IgD-negative memory B cell (primary cell): ENCODE measurements around the gene CTNNA3. TPM values are rescaled to one million over a fixed set of nuclear protein-coding genes. Genes with fewer than 3 reads are reported as not detected.

Experiments
- H3K27ac Mint-ChIP-seq, 3 donors: one replicate each; pipeline ENCODE4 v1.8.0; 2020 to 2022; ENCODE audit warnings: mild to moderate bottlenecking in 3 of 3, mixed read lengths in 3 of 3, moderate library complexity in 1 of 3
- H3K27me3 Mint-ChIP-seq: one replicate; pipeline ENCODE4 v1.8.0; 2021; ENCODE audit warnings: mixed read lengths
- H3K36me3 Mint-ChIP-seq: one replicate; pipeline ENCODE4 v1.8.0; 2020; ENCODE audit warnings: mild to moderate bottlenecking, mixed read lengths
- H3K4me1 Mint-ChIP-seq, 3 donors: one replicate each; pipeline ENCODE4 v1.8.0; 2020 to 2022; ENCODE audit warnings: mixed read lengths in 3 of 3, mild to moderate bottlenecking in 1 of 3
- H3K4me3 Mint-ChIP-seq, 4 donors: one replicate each; pipeline ENCODE4 v1.8.0; 2020 to 2022; ENCODE audit warnings: mild to moderate bottlenecking in 4 of 4, mixed read lengths in 4 of 4, moderate library complexity in 3 of 4
- H3K9me3 Mint-ChIP-seq, 3 donors: one replicate each; pipeline ENCODE4 v1.8.0; 2020 to 2021; ENCODE audit warnings: mixed read lengths in 3 of 3, mild to moderate bottlenecking in 1 of 3
- polyA plus RNA-seq: library from polyadenylated mRNA; unstranded; fragments of 300-500 nt; fragmentation: Illumina TruSeq; gene quantifications from one replicate; pipeline ENCODE4 v1.2.3, GENCODE V29; 2021

Gene CTNNA3
- polyA plus RNA-seq, 1 donor from 2014 or later = 1.0 TPM

- no peak overlapping the region for H3K27ac Mint-ChIP-seq
- no peaks in the 10 kb centered on the region for H3K27me3 Mint-ChIP-seq
- H3K4me1 Mint-ChIP-seq = no peaks in the 10 kb centered on the region
- no peaks in the 10 kb centered on the region for H3K36me3 Mint-ChIP-seq
- peaks cover 0 to 3% (median 2%) of the 10 kb centered on the region in 3 donors for H3K9me3 Mint-ChIP-seq
- no peak overlapping the region for H3K4me3 Mint-ChIP-seq
These were observed 858.7 kb downstream of the CTNNA3 start for GRCh38 chr10:66837335-66837734.

DNA sequence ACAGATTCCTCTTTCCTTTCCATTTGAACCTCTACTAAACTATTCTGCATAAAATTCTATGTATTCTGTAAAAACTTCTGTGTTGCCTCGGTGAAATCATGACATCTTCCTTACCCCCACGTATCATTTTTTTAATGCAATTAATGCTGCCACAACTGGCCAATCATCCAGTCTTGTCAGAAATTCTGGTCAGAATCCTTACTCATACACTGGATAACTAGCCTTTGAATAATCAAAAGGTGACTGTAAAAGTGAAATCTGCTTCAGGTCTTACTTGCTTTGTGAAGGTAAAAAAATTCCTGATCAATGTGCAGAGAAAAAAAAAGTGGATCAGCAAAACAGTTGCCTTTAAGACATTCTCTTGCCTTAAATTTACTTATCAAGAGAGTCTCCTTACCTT is 859.2 kb downstream of the CTNNA3 start:
- Mint-ChIP-seq H3K4me1 (no peaks in the 10 kb centered on the region), H3K27me3 (no peaks in the 10 kb centered on the region), H3K9me3 (peaks cover 0 to 3% (median 0%) of the 10 kb centered on the region in 3 donors), H3K27ac (no peak overlapping the region), H3K4me3 (no peak overlapping the region), H3K36me3 (no peaks in the 10 kb centered on the region)

DNA sequence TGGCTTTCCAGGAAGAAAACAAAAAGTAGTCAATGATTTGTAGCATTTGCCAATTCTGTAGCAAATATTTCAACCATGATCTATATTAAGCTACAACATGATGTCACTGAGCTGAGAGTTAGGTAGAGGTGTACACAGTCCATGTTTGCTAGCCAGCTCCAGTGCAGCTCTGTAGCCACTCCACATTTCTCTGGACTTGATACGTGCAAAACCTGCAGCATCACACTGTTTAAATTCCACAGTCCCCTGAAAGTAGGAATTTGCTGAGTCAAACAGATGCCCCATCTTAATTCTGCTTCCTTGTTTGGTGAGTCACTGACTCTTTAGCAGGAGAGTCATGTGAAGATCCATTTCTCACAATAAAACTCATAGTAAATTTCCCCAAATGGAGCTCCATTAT is 859.9 kb downstream of the CTNNA3 start:
- H3K9me3 Mint-ChIP-seq = peaks cover 0 to 7% (median 1%) of the 10 kb centered on the region in 3 donors
- no peak overlapping the region for H3K27ac Mint-ChIP-seq
- peaks cover 4% of the 10 kb centered on the region for H3K36me3 Mint-ChIP-seq
- H3K27me3 Mint-ChIP-seq = no peaks in the 10 kb centered on the region
- H3K4me3 Mint-ChIP-seq = no peak overlapping the region
- peaks cover 0 to 4% (median 0%) of the 10 kb centered on the region in 3 donors for H3K4me1 Mint-ChIP-seq

DNA sequence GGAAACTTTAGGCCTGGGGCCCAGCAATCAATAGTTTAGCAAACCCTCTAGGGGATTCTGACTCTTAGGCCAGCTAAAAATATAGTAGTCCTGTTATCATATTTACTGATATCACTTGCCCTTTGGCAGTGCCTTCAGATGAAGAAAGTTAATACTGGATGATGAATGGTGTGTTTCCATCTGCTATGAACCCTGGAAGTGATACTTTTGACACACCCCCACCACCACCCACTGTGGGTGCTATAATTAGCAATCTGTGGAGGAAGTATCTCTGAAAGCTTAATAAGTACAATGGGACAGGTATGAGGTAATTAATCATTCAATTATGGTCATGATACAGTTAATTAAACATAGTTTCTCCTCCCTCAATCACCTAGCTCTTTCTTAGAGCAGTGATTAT is 860.6 kb downstream of the CTNNA3 start:
- peaks cover 4% of the 10 kb centered on the region for H3K36me3 Mint-ChIP-seq
- H3K27ac Mint-ChIP-seq = no peak overlapping the region
- peaks cover 0 to 10% (median 1%) of the 10 kb centered on the region in 3 donors for H3K9me3 Mint-ChIP-seq
- no peaks in the 10 kb centered on the region for H3K27me3 Mint-ChIP-seq
- peaks cover 0 to 7% (median 0%) of the 10 kb centered on the region in 3 donors for H3K4me1 Mint-ChIP-seq
- H3K4me3 Mint-ChIP-seq = no peak overlapping the region

- Mint-ChIP-seq H3K27me3 (no peaks in the 10 kb centered on the region), H3K4me3 (no peak overlapping the region), H3K36me3 (peaks cover 4% of the 10 kb centered on the region), H3K4me1 (peaks cover 0 to 7% (median 0%) of the 10 kb centered on the region in 3 donors), H3K27ac (no peak overlapping the region), H3K9me3 (peaks cover 0 to 10% (median 1%) of the 10 kb centered on the region in 3 donors)
These were observed 861.2 kb downstream of the CTNNA3 start for GRCh38 chr10:66834802-66835201.

- H3K4me3 Mint-ChIP-seq = no peak overlapping the region
- H3K36me3 Mint-ChIP-seq = peaks cover 4% of the 10 kb centered on the region
- H3K4me1 Mint-ChIP-seq = peaks cover 0 to 7% (median 0%) of the 10 kb centered on the region in 3 donors
- no peak overlapping the region for H3K27ac Mint-ChIP-seq
- H3K9me3 Mint-ChIP-seq = peaks cover 0 to 10% (median 1%) of the 10 kb centered on the region in 3 donors
- H3K27me3 Mint-ChIP-seq = no peaks in the 10 kb centered on the region
These were observed 862.1 kb downstream of the CTNNA3 start for GRCh38 chr10:66833861-66834260.

- H3K4me1 Mint-ChIP-seq = peaks cover 0 to 7% (median 0%) of the 10 kb centered on the region in 3 donors
- no peak overlapping the region for H3K27ac Mint-ChIP-seq
- no peaks in the 10 kb centered on the region for H3K27me3 Mint-ChIP-seq
- H3K4me3 Mint-ChIP-seq = no peak overlapping the region
- H3K9me3 Mint-ChIP-seq = peaks cover 0 to 10% (median 1%) of the 10 kb centered on the region in 3 donors
- H3K36me3 Mint-ChIP-seq = peaks cover 4% of the 10 kb centered on the region
These were observed 863.1 kb downstream of the CTNNA3 start for GRCh38 chr10:66832781-66833422.

DNA sequence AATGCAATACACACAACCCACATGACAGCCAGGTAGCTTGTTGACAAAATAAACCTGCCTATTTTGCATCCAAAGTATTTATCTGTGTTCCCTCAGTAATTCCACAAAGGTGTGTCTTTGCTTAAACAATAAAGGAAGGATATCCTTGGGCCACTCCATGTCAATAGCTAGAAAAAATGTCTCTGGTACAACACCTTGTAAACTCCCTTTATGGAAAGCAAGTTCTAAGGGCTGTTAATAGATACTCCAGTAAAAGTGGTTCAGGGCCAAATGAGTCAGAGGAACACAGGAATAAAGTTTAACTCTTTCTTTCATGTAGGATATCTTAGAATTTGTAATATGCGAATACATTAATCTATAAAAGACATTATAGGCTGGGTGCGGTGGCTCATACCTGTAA is 867.0 kb downstream of the CTNNA3 start:
- Mint-ChIP-seq H3K4me3 (no peak overlapping the region), H3K4me1 (peaks cover 0 to 9% (median 0%) of the 10 kb centered on the region in 3 donors), H3K36me3 (peaks cover 4% of the 10 kb centered on the region), H3K9me3 (peaks cover 1 to 10% (median 3%) of the 10 kb centered on the region in 3 donors), H3K27me3 (no peaks in the 10 kb centered on the region), H3K27ac (no peak overlapping the region)

DNA sequence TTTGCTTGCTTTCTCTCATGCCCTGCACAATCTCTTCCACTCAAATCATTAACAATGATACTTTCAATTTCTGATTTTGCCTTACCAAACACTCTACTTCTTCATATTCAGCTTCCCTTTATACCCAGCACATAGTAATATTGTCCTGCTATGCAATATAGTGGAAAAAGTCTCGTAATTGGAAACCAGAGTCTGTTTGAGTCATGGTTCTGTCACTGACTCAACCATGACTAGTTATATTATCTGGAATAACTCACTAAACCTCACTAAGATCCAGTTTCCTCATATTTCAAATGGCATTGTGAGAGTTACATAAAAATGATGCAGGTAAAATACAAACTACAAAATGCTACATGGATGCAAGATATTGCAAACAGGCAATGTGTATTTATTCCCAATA is 868.6 kb downstream of the CTNNA3 start:
- Mint-ChIP-seq H3K27me3 (no peaks in the 10 kb centered on the region), H3K9me3 (peaks cover 1 to 7% (median 3%) of the 10 kb centered on the region in 3 donors), H3K4me1 (peaks cover 0 to 9% (median 0%) of the 10 kb centered on the region in 3 donors), H3K4me3 (no peak overlapping the region), H3K36me3 (peaks cover 4% of the 10 kb centered on the region), H3K27ac (no peak overlapping the region)

DNA sequence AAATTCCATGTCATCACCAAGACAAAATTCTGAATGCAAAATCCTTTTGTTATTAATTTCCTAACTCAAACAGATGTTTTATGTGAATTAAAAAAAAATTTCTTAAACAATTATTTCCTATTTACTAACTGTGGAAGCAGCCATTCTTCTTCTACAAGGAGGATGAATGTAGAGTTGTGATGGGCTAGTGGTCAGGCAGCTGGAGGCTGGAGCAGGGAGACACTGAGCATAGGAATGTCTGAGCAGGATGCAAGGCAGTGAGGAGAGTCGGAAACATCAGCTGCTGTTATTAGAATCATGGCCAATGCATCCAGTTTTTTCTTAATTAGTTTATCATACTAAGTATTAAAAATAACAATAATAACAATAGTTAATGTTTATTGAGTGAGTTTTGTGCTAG is 872.7 kb downstream of the CTNNA3 start:
- H3K4me1 Mint-ChIP-seq = peaks cover 0 to 2% (median 0%) of the 10 kb centered on the region in 3 donors
- H3K9me3 Mint-ChIP-seq = peaks cover 0 to 3% (median 0%) of the 10 kb centered on the region in 3 donors
- H3K27me3 Mint-ChIP-seq = no peaks in the 10 kb centered on the region
- H3K4me3 Mint-ChIP-seq = no peak overlapping the region
- H3K36me3 Mint-ChIP-seq = no peaks in the 10 kb centered on the region
- no peak overlapping the region for H3K27ac Mint-ChIP-seq

DNA sequence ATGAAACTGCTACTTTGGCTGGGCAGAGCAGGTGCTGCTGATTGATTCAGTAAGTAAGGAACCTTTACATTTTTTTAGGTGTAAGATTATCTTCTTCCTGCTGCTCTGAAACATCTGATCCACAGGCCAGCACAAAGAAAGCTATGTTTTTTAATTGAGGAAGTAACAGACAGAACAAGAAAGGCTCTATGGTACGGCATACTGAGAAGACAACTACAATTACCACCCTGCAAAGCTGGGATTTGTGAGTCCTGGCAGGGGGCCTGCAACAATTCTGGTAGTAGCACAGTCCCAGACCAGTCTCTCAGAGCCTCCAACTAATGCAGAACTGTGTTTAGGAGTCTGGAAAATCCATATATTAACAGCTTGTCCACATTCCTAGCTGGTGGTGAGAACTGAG is 873.2 kb downstream of the CTNNA3 start:
- Mint-ChIP-seq H3K9me3 (peaks cover 0 to 3% (median 0%) of the 10 kb centered on the region in 3 donors), H3K27me3 (no peaks in the 10 kb centered on the region), H3K27ac (no peak overlapping the region), H3K4me1 (peaks cover 0 to 2% (median 0%) of the 10 kb centered on the region in 3 donors), H3K36me3 (no peaks in the 10 kb centered on the region), H3K4me3 (no peak overlapping the region)

DNA sequence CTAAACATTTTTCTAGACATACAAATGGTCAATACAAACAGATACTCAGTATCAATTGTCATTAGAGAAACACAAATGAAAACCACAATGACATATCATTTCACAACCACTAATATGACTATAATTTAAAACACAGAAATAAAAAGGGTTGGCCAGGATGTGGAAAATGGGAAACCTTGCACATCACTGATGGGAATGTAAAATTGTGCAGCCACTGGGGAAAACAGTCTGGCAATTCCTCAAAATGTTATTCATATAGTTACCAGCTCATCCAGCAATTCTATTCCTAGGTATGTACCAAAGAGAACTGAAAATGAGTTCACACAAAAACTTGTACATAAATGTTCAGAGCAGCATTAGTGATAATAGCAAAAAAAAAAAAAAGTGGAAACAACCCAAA is 876.3 kb downstream of the CTNNA3 start:
- H3K4me1 Mint-ChIP-seq = no peaks in the 10 kb centered on the region

GRCh38 chr10:66813122-66813521 is 882.9 kb downstream of the CTNNA3 start:
- no peaks in the 10 kb centered on the region for H3K4me1 Mint-ChIP-seq
- peaks cover 0 to 5% (median 3%) of the 10 kb centered on the region in 3 donors for H3K9me3 Mint-ChIP-seq
- H3K36me3 Mint-ChIP-seq = no peaks in the 10 kb centered on the region
- no peak overlapping the region for H3K27ac Mint-ChIP-seq
- no peak overlapping the region for H3K4me3 Mint-ChIP-seq
- H3K27me3 Mint-ChIP-seq = no peaks in the 10 kb centered on the region

More for the DNA sequence above, 876.3 kb downstream of the CTNNA3 start:
- H3K27ac Mint-ChIP-seq = no peak overlapping the region
- H3K27me3 Mint-ChIP-seq = no peaks in the 10 kb centered on the region
- no peaks in the 10 kb centered on the region for H3K9me3 Mint-ChIP-seq
- no peaks in the 10 kb centered on the region for H3K36me3 Mint-ChIP-seq
- H3K4me3 Mint-ChIP-seq = no peak overlapping the region

DNA sequence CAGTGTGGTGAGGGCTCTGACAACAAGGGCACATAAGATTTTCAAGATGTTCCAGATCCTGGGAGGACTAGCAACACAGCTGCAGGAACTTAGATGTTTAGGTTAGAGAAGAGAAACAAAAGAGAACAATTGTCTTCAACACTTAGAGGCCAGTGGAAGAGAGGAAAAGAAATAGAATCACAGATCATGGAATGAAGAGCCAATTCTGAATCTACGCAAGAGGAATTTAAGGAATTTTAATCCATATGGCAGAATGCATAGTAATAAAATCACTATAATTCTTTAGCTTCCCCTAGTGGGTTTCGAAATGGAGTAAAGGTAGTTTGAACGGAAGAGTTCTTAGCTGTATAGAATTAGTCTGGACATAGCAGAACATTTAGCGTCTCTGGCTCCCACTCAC is 884.8 kb downstream of the CTNNA3 start:
- no peak overlapping the region for H3K4me3 Mint-ChIP-seq
- H3K4me1 Mint-ChIP-seq = no peaks in the 10 kb centered on the region
- no peak overlapping the region for H3K27ac Mint-ChIP-seq
- H3K27me3 Mint-ChIP-seq = no peaks in the 10 kb centered on the region
- peaks cover 0 to 5% (median 3%) of the 10 kb centered on the region in 3 donors for H3K9me3 Mint-ChIP-seq
- H3K36me3 Mint-ChIP-seq = no peaks in the 10 kb centered on the region

GRCh38 chr10:66809402-66809801 is 886.6 kb downstream of the CTNNA3 start:
- Mint-ChIP-seq H3K36me3 (no peaks in the 10 kb centered on the region), H3K27me3 (no peaks in the 10 kb centered on the region), H3K27ac (no peak overlapping the region), H3K4me3 (no peak overlapping the region), H3K4me1 (no peaks in the 10 kb centered on the region), H3K9me3 (peaks cover 0 to 5% (median 3%) of the 10 kb centered on the region in 3 donors)

DNA sequence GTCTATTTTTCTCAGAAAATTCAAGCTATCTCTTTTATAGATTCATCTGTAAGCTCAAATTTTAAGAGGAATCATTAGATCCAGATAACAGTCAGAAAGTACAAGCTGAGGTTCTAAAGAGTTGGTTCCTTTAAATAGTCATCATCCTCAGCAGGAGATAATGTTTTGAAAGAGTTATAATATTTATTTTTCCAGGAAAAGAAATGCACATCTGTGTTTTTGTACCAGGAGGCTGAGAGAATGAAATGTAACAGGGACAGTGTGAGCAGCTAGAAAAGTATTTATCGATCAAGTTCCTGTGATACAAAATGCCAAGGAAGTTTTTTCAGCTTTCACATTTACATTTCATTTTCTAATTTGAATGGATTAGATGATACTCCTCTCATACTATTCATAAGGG is 890.4 kb downstream of the CTNNA3 start:
- Mint-ChIP-seq H3K9me3 (peaks cover 0 to 2% (median 0%) of the 10 kb centered on the region in 3 donors), H3K27me3 (no peaks in the 10 kb centered on the region), H3K4me3 (no peak overlapping the region), H3K27ac (no peak overlapping the region), H3K4me1 (no peaks in the 10 kb centered on the region), H3K36me3 (no peaks in the 10 kb centered on the region)
